Lung (tissue), 12 donors: ENCODE data around the gene CSH2. TPM values are rescaled to one million over a fixed set of nuclear protein-coding genes. Genes with fewer than 3 reads are reported as not detected.
A peak's percentile ranks its signal among the peaks of the same experiment; 100 is the strongest.

Source experiments
- ATAC-seq: fragments of 200-7000 bp; cut with Tn5 transposase; one replicate; pipeline ENCODE4 v1.9.1; 2020; ENCODE audit warnings: moderate number of reproducible peaks; ENCODE audit not compliant: insufficient read depth, low FRiP score
- DNase-seq, 3 donors: peaks; one replicate each; pipeline ENCODE4 v3.0.0-alpha.2; 2013 to 2017
- H3K27ac ChIP-seq, 2 donors: one replicate each; pipeline ENCODE4 v1.5.1; 2013; ENCODE audit warnings: mild to moderate bottlenecking in 2 of 2, moderate library complexity in 2 of 2, control low read depth in 1 of 2, inconsistent platforms in 1 of 2, low read depth in 1 of 2, low read length in 1 of 2
- H3K27me3 ChIP-seq, 3 donors: one replicate each; pipeline ENCODE4 v1.5.1; 2013; ENCODE audit warnings: low read length in 2 of 3; ENCODE audit not compliant: control insufficient read depth in 3 of 3, insufficient read depth in 3 of 3
- H3K36me3 ChIP-seq, 4 donors: one replicate each; pipeline ENCODE4 v1.5.1; 2013; ENCODE audit warnings: low read length in 4 of 4, mild to moderate bottlenecking in 1 of 4, moderate library complexity in 1 of 4; ENCODE audit not compliant: control insufficient read depth in 4 of 4, insufficient read depth in 4 of 4
- H3K4me1 ChIP-seq, 5 donors: one replicate each; pipeline ENCODE4 v1.5.1; 2013; ENCODE audit warnings: low read length in 5 of 5, mild to moderate bottlenecking in 2 of 5, moderate library complexity in 1 of 5; ENCODE audit not compliant: control insufficient read depth in 5 of 5, insufficient read depth in 5 of 5
- H3K4me3 ChIP-seq: one replicate; pipeline ENCODE4 v1.5.1; 2013; ENCODE audit warnings: mild to moderate bottlenecking, control low read depth, moderate library complexity
- H3K9ac ChIP-seq, 2 donors: one replicate each; pipeline ENCODE4 v1.5.1; 2013; ENCODE audit warnings: low read length in 2 of 2, control low read depth in 1 of 2; ENCODE audit not compliant: insufficient read depth in 1 of 2
- H3K9me3 ChIP-seq, 4 donors: one replicate each; pipeline ENCODE4 v1.5.1; 2013; ENCODE audit warnings: low read length in 3 of 4, mild to moderate bottlenecking in 1 of 4, moderate library complexity in 1 of 4; ENCODE audit not compliant: control insufficient read depth in 4 of 4, insufficient read depth in 3 of 4
- CTCF ChIP-seq: IDR thresholded peaks from 2 replicates; pipeline ENCODE4 v1.5.1; 2012; ENCODE audit warnings: mild to moderate bottlenecking; ENCODE audit errors: control extremely low read depth, extremely low read depth
- WGBS, 2 donors: extraction: QIAGEN DNeasy Blood & Tissue Kit; methylation state at CpG; one replicate each; pipeline ENCODE4 v1.1.7; 2013; 5-methylcytosine and 5-hydroxymethylcytosine counted together
- polyA plus RNA-seq, 2 donors: library from polyadenylated mRNA; stranded (reverse); fragments of 200-250 nt; gene quantifications; one replicate each; pipeline ENCODE4 v1.2.1, GENCODE V29; 2013
- total RNA-seq, 2 donors: library from RNA; depleted of rRNA in 1 of 2; stranded (reverse); fragments of >200 nt in 1 of 2; gene quantifications; one replicate each; pipeline ENCODE4 v1.2.1, GENCODE V29; 2014 to 2021
- donor health status: control.
- donor health status: control.
- donor health status: Bipolar disorder and iron deficiency.
- donor health status: healthy.
- donor health status: DM: yes; HTN: yes; CAD: no.

Gene CSH2
- total and polyA plus RNA-seq, 4 donors = not detected

- no peak overlapping the region for H3K9ac ChIP-seq
These were observed 18.3 kb downstream of the CSH2 start for GRCh38 chr17:63855185-63855584.

GRCh38 chr17:63854709-63855108 lies 18.8 kb downstream of the CSH2 start:
- Histone ChIP-seq H3K36me3 (no peaks in the 10 kb centered on the region), H3K9me3 (no peaks in the 10 kb centered on the region), H3K4me1 (no peaks in the 10 kb centered on the region), H3K27ac (no peak overlapping the region), H3K27me3 (no peaks in the 10 kb centered on the region), H3K4me3 (no peak overlapping the region), H3K9ac (no peak overlapping the region)
- no peak for TF ChIP-seq CTCF
- 85 to 95% methylated on average over 5 of the region's 5 CpGs for WGBS, 2 donors
- ATAC-seq (no peak), DNase-seq (no peak)

More at GRCh38 chr17:63855185-63855584, 18.3 kb downstream of the CSH2 start:
- no peaks in the 10 kb centered on the region for H3K36me3 ChIP-seq
- WGBS, 2 donors = 93 to 94% methylated on average over 8 of the region's 8 CpGs
- no peak for DNase-seq
- H3K27me3 ChIP-seq = peaks cover 0 to 1% (median 0%) of the 10 kb centered on the region in 3 donors
- no peak for ATAC-seq
- no peak for TF ChIP-seq CTCF
- H3K4me1 ChIP-seq = no peaks in the 10 kb centered on the region
- no peak overlapping the region for H3K27ac ChIP-seq
- no peak overlapping the region for H3K4me3 ChIP-seq
- no peaks in the 10 kb centered on the region for H3K9me3 ChIP-seq

- Histone ChIP-seq H3K4me3 (no peak overlapping the region), H3K27ac (no peak overlapping the region), H3K9me3 (no peaks in the 10 kb centered on the region), H3K27me3 (no peaks in the 10 kb centered on the region), H3K9ac (no peak overlapping the region), H3K36me3 (no peaks in the 10 kb centered on the region), H3K4me1 (no peaks in the 10 kb centered on the region)
- no peak for ATAC-seq
- no peak for DNase-seq
- WGBS, 2 donors = 92 to 96% methylated on average over 2 of the region's 2 CpGs
- no peak for TF ChIP-seq CTCF
These were observed 20.2 kb downstream of the CSH2 start for GRCh38 chr17:63853260-63853659.

GRCh38 chr17:63850401-63850800 lies 23.1 kb downstream of the CSH2 start:
- DNase-seq = peak in 2 of 3 donors; percentile 44 to 69
- no peaks in the 10 kb centered on the region for H3K36me3 ChIP-seq
- ATAC-seq = no peak
- H3K4me3 ChIP-seq = no peak overlapping the region
- WGBS, 2 donors = 63 to 79% methylated on average over 9 of the region's 9 CpGs
- H3K27ac ChIP-seq = no peak overlapping the region
- H3K9ac ChIP-seq = no peak overlapping the region
- H3K9me3 ChIP-seq = no peaks in the 10 kb centered on the region
- peaks cover 0 to 3% (median 0%) of the 10 kb centered on the region in 5 donors for H3K4me1 ChIP-seq
- TF ChIP-seq CTCF = no peak
- no peaks in the 10 kb centered on the region for H3K27me3 ChIP-seq
